Stomach (tissue), 9 donors: Measurements from ENCODE around the gene ACTG1. TPM values are rescaled to one million over a fixed set of nuclear protein-coding genes. Genes with fewer than 3 reads are reported as not detected.

Experiments
- DNase-seq, 2 donors: peaks; one replicate each; pipeline versions ENCODE4 v3.0.0 to v3.0.0-alpha.2; 2013 to 2019
- H3K27ac ChIP-seq, 5 donors: fragments of 200-600 bp in 4 of 5; sonication (generic) in 4 of 5; one replicate each; pipeline ENCODE4 v1.5.1; 2013 to 2019; ENCODE audit warnings: mild to moderate bottlenecking in 1 of 5, moderate library complexity in 1 of 5
- H3K27me3 ChIP-seq, 3 donors: fragments of 200-600 bp; sonication (generic); one replicate each; pipeline ENCODE4 v1.5.1; 2017 to 2019; ENCODE audit warnings: mixed run types in 1 of 3
- H3K36me3 ChIP-seq, 4 donors: fragments of 200-600 bp; sonication (generic); 1 replicate in 3 of 4; 2 replicates in 1 of 4; pipeline ENCODE4 v1.5.1; 2016 to 2019
- H3K4me1 ChIP-seq, 4 donors: fragments of 200-600 bp; sonication (generic); one replicate each; pipeline ENCODE4 v1.5.1; 2016 to 2019
- H3K4me3 ChIP-seq, 4 donors: fragments of 200-600 bp; sonication (generic) in 3 of 4; one replicate each; pipeline ENCODE4 v1.5.1; 2016 to 2019; ENCODE audit warnings: mild to moderate bottlenecking in 1 of 4
- H3K9me3 ChIP-seq, 4 donors: fragments of 200-600 bp; sonication (generic); one replicate each; pipeline ENCODE4 v1.5.1; 2016 to 2019
- CTCF ChIP-seq, 7 experiments: fragments of 450-650 bp in 4 of 7; fragments of 200-600 bp in 3 of 7; sonication (generic) in 3 of 7; IDR thresholded peaks; one replicate each; pipeline ENCODE4 v1.5.1; 2016 to 2019; ENCODE audit warnings: antibody characterized with exemption in 7 of 7, control low read depth in 2 of 7, mild to moderate bottlenecking in 1 of 7
- EP300 ChIP-seq: sonication (generic); formaldehyde crosslinking; IDR thresholded peaks from one replicate; pipeline ENCODE4 v1.6.1; 2017; ENCODE audit warnings: antibody characterized with exemption
- POLR2A ChIP-seq, 4 donors: fragments of 450-650 bp; IDR thresholded peaks; one replicate each; pipeline ENCODE4 v1.6.1; 2016; ENCODE audit warnings: antibody characterized with exemption in 4 of 4, control low read depth in 2 of 4, mild to moderate bottlenecking in 1 of 4, moderate library complexity in 1 of 4
- POLR2AphosphoS5 ChIP-seq, 3 donors: sonication (generic); formaldehyde crosslinking; IDR thresholded peaks; one replicate each; pipeline ENCODE4 v1.6.1; 2016; ENCODE audit warnings: antibody characterized with exemption in 3 of 3
- WGBS, 5 donors: extraction: QIAGEN DNeasy Blood & Tissue Kit in 3 of 5; methylation state at CpG; one replicate each; pipeline versions ENCODE4 v1.1.5 to v1.1.7; 2013 to 2018; 5-methylcytosine and 5-hydroxymethylcytosine counted together
- intact Hi-C: fragments of 100-400 bp; cut with DNase I; formaldehyde crosslinking; loops from one replicate; pipeline ENCODE4 v1.15.1; 2023; ENCODE audit warnings: low total_unique reads
- polyA plus RNA-seq, 3 donors: library from polyadenylated mRNA; stranded (reverse); fragments of 200-250 nt; gene quantifications; one replicate each; pipeline ENCODE4 v1.2.3, GENCODE V29; 2013
- total RNA-seq, 5 donors: library from RNA; depleted of rRNA; stranded (reverse); fragments of >200 nt; gene quantifications; one replicate each; pipeline versions ENCODE4 v1.1.0 to v1.2.3, GENCODE V29; 2014 to 2016
- donor health status: healthy with polysubstance abuse.
- donor health status: Bipolar disorder and iron deficiency.
- donor health status: healthy.

ACTG1 gene
- total and polyA plus RNA-seq, 8 donors: 978 to 2,952 (median 1,922) TPM

GRCh38 chr17:81526662-81527571 lies 14.3 kb upstream of the ACTG1 start:
- intact Hi-C loops: no loop called here
- Histone ChIP-seq H3K4me3 (no peak overlapping the region), H3K36me3 (no peaks in the 10 kb centered on the region), H3K4me1 (peaks cover 6 to 28% (median 25%) of the 10 kb centered on the region in 4 donors), H3K27ac (peak overlapping the region in 1 of 5 donors; percentile 30), H3K27me3 (peaks cover 16 to 73% (median 40%) of the 10 kb centered on the region in 3 donors), H3K9me3 (no peaks in the 10 kb centered on the region)
- no peak for DNase-seq
- TF ChIP-seq EP300 (no peak), POLR2AphosphoS5 (IDR thresholded peaks at IDR 0.05) (no peak), CTCF (IDR thresholded peaks at IDR 0.05) (no peak), POLR2A (IDR thresholded peaks at IDR 0.05) (no peak)
- WGBS, 5 donors: 79 to 86% (median 83%) methylated on average over 19 to 21 of the region's 21 CpGs

DNA sequence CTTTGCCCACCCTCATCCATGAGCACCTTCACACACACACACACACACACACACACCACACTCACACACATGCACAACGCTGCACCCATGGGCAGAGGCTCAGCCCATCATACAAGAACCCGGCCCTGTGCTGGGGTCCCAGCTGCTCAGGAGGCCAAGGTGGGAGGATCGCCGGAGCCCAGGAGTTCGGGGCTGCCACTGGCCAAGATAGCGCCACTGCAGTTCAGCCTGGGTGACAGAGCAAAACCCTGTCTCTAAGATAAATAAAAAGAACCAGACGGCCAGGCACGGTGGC lies 12.2 kb upstream of the ACTG1 start:
- no peak for TF ChIP-seq EP300
- TF ChIP-seq POLR2A (IDR thresholded peaks at IDR 0.05): no peak
- TF ChIP-seq CTCF (IDR thresholded peaks at IDR 0.05): no peak
- TF ChIP-seq POLR2AphosphoS5 (IDR thresholded peaks at IDR 0.05): no peak
- WGBS, 5 donors: 76 to 89% (median 86%) methylated on average over 8 of the region's 8 CpGs
- no peaks in the 10 kb centered on the region for H3K36me3 ChIP-seq
- H3K9me3 ChIP-seq: no peaks in the 10 kb centered on the region
- peaks cover 8 to 33% (median 31%) of the 10 kb centered on the region in 4 donors for H3K4me1 ChIP-seq
- no peak overlapping the region for H3K27ac ChIP-seq
- no peak for DNase-seq
- H3K27me3 ChIP-seq: peaks cover 16 to 73% (median 40%) of the 10 kb centered on the region in 3 donors
- H3K4me3 ChIP-seq: no peak overlapping the region
- intact Hi-C loops: no loop called here

- peaks cover 14 to 39% (median 37%) of the 10 kb centered on the region in 4 donors for H3K4me1 ChIP-seq
- peaks cover 16 to 69% (median 40%) of the 10 kb centered on the region in 3 donors for H3K27me3 ChIP-seq
- H3K4me3 ChIP-seq: no peak overlapping the region
- no peak for DNase-seq
- WGBS, 5 donors: 59 to 79% (median 69%) methylated on average over 5 to 18 of the region's 18 CpGs
- intact Hi-C loops: no loop called here
- H3K9me3 ChIP-seq: no peaks in the 10 kb centered on the region
- no peaks in the 10 kb centered on the region for H3K36me3 ChIP-seq
- no peak for TF ChIP-seq POLR2AphosphoS5 (IDR thresholded peaks at IDR 0.05)
- TF ChIP-seq EP300: no peak
- TF ChIP-seq POLR2A (IDR thresholded peaks at IDR 0.05): no peak
- no peak for TF ChIP-seq CTCF (IDR thresholded peaks at IDR 0.05)
- no peak overlapping the region for H3K27ac ChIP-seq
Measured at GRCh38 chr17:81524039-81524864, 11.7 kb upstream of the ACTG1 start.

DNA sequence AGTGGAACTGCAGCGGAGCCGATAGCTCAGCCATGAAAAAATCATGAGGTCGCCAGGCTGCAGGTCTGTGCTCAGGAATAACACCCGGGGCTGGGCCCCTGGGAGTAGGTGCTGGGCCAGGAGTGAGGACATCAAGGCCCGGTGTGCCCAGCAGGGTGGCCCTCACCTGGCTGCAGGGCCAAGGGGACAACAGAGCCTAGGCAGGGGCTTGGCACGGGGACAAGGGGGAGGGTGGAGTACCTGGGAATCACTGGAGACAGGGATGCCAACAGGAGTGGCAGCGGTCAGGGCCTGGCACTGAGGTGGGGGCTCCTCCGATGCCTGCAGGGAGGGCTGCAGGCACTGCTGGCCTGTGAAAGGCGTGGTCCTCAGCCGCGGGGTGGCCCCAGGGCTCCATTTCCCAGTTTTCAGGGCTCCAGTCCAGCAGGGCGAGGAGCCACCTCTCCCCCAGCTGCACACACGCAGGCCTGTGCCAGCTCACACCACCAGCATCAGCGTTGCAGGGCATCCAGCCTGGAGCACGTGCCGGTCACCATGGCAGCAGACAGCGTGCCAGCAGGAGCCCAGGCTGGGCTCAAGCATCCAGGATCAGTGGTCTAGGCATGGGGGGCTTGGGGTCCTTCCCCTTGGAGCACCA lies 10.9 kb upstream of the ACTG1 start:
- Histone ChIP-seq H3K4me3 (no peak overlapping the region), H3K9me3 (no peaks in the 10 kb centered on the region), H3K27ac (no peak overlapping the region), H3K27me3 (peaks cover 13 to 62% (median 40%) of the 10 kb centered on the region in 3 donors), H3K4me1 (peaks cover 19 to 46% (median 44%) of the 10 kb centered on the region in 4 donors), H3K36me3 (no peaks in the 10 kb centered on the region)
- no peak for TF ChIP-seq CTCF (IDR thresholded peaks at IDR 0.05)
- TF ChIP-seq POLR2AphosphoS5 (IDR thresholded peaks at IDR 0.05): no peak
- no peak for TF ChIP-seq POLR2A (IDR thresholded peaks at IDR 0.05)
- TF ChIP-seq EP300: no peak
- WGBS, 5 donors: 17 to 32% (median 21%) methylated on average over 8 to 17 of the region's 17 CpGs
- intact Hi-C loops: no loop called here
- DNase-seq: peak; percentile 74 to 78
